HG03066 (cell line): ENCODE results near the gene MEA1.
A peak's percentile ranks its signal among the peaks of the same experiment; 100 is the strongest.
"Not testable (repeated sequence)": the region's sequence is repeated elsewhere in the genome, so short reads cannot be mapped to it uniquely, and the experiment has no call there.

Source experiments
- ATAC-seq: cut with Tn5 transposase; IDR thresholded peaks from one replicate; pipeline ENCODE4 v1.9.1; 2021; ENCODE audit warnings: low read depth; ENCODE audit not compliant: unreplicated experiment

Gene MEA1

DNA sequence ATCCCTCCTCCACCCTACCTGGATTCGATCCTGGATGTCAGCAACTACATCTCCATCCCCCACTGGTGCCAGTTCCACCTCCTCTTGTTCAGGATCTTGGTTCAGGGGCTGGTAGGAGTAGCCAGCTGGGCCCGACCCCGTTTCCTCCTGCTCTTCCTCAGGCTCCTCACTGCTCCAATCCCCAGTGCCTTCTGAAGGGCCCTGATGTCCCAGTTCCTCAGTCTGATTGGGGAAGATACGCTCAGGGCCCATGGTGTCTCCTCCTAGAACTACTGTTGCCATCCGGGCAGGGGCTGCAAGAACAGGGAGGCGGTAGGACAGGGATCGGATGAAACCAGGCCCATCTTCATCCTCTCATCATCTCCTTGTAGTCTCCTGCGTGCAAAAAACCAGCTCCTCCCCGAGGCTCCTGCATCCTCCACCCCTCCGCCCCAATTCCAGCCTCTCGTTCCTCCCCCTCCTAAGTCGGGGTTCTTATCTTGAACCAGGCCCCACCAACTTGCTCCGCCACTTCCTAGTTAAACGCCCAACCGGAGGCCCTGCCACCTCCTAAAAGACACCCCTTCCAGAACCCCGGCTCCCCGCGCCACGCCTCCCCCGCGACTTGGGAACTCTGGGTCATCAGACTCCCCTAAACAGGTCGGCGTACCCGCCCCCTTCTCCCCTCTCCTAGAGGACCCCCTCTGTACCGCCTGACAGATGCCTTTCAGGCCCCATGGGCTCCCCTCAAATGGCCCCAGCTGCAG is 476 bp downstream of the MEA1 start:
- peak; percentile 1 for ATAC-seq

DNA sequence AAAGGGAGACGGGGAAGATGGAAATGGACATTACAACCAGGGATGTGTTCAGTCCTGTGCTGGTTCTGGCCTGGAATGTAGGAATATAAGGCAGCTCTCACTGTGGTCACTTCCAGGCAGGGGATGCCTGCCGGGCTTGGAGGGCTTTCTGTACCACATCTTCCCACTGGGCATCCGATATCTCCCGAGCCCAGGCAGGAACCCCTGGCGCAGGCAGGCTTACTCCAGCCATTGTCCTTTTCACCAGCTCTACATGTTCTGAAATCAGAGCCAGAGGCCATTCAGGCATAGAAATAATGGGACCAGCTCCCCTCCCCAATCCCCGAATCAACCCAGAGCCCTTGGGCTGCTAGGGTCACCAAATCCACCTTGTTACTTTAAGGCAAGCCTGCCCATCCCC is 1.4 kb downstream of the MEA1 start:
- ATAC-seq = no peak

DNA sequence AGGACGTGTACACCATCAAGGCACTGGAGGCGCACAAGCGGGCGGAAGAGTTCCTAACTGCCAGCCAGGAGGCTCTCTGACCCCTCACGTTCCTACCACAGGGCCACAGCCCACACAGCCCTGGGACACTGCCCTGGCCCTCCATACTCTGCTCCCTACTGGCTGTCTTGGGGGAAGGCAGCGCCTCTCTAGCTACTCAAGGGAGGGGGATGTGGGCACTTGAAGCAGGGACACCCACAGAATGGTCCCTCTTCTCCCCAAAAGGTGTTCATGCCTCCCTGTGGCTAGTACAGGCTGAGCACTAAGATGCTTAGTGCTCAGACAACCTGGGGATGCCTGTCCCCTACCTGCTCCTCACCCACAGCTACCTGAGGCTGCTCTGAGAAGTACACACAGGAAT is 2.5 kb downstream of the MEA1 start:
- no peak for ATAC-seq

DNA sequence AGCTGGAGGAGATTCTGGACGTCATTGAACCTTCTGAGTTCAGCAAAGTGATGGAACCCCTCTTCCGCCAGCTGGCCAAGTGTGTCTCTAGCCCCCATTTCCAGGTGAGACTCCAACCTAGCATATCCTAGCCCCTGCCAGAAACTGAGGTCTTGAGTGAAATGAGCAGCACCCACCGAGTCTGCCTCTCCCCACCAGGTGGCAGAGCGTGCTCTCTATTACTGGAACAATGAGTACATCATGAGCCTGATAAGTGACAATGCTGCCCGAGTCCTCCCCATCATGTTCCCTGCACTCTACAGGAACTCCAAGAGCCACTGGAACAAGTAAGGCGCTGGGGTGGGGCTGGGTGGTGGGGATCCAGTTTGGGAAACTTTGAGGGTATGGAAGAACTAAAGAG is 4.6 kb downstream of the MEA1 start:
- no peak for ATAC-seq

DNA sequence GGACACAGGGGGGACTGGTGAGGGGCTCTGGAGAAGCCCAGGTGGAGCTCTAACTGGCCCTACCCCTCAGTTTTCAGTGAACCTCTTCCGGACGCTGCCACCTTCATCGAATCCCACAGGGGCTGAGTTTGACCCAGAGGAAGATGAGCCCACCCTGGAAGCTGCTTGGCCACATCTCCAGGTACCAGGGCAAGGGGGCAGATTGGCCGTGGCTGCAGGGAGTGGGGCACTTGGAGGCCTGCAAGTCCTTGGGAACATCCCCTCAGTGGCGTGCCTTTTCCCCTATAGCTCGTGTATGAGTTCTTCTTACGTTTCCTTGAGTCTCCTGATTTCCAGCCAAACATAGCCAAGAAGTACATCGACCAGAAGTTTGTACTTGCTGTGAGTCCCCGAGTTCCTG is 6.6 kb downstream of the MEA1 start:
- no peak for ATAC-seq

DNA sequence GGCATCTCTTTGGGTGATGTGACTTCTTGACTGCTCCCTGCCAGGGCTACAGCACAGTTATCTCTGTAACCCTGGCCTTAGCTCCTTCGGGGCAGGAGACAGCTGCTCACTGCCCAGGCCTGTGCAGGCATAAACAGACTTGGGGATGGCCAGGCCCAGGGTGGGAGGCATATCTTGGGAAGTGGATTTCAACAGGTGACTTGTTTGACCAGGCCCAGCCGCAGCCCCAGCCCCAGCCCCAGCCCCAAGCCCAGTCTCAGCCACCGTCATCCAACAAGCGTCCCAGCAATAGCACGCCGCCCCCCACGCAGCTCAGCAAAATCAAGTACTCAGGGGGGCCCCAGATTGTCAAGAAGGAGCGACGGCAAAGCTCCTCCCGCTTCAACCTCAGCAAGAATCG is 7.5 kb downstream of the MEA1 start:
- ATAC-seq = no peak

DNA sequence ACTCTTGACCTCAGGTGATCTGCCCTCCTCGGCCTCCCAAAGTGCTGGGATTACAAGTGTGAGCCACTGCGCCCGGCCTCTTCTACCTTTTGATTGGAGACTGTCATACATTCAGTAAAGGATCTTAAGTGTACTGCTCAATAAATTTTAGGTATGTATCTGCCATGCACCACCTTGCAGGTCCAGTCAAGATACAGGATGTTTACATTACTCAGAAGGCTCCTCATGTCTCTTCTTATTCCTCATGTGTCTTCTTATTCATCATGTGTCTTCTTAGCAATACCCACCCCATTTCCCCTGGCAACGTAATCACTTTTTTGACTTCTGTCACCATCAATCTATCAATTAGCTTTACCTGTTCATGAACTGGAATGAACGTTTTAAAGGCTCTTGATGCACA is 7.9 kb downstream of the MEA1 start:
- ATAC-seq = no peak

DNA sequence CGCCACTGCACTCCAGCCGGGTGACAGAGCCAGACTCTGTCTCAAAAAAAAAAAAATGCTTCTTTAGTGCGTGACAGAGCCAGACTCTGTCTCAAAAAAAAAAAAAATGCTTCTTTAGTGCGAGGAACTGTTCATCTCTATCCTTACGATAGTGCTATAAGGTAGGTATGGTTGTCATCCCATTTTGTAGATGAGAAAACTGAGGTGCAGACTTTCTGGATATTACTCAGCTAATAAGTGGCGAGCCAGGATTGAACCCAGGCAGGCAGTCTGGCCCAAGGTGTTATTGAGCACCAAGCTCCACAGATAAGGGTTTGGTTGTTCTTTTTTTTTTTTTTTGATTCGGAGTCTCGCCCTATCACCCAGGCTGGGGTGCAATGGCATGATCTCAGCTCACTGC is 11.9 kb downstream of the MEA1 start:
- ATAC-seq = no peak

DNA sequence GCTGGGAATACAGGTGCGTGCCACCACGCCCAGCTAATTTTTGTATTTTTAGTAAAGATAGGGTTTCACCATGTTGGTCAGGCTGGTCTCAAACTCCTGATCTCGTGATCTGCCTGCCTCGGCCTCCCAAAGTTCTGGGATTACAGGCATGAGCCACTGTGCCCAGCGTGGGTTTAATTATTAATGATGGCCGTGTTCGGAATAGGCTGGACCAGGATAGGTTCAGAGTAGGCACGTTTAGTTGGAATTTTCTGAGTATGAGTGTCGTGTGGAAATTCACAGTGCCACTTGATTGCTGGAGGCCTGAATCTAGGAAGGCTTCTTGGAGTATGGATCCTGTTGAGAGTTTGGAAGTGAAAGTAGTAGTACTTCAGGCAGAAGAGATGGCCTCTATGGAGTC is 15.5 kb downstream of the MEA1 start:
- ATAC-seq = not testable (repeated sequence)

DNA sequence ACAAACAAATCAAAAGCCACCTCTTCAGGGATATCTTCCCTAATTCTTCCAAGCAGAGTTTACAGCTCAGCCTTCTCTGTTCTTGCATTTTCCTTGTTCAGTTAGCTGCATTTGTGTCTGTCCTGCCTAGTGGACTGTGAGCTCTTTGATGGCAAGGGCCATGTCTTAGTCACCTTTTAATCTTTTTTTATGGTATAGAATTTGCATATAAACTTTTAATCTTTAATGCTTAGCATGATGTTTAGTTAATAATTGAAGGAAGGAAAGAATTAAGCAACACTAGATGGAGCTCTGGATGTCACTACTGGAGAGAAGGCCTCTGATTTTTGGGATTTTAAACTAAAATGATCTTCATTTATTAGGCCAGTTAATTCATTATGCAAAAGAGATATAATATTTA is 17.2 kb downstream of the MEA1 start:
- no peak for ATAC-seq

DNA sequence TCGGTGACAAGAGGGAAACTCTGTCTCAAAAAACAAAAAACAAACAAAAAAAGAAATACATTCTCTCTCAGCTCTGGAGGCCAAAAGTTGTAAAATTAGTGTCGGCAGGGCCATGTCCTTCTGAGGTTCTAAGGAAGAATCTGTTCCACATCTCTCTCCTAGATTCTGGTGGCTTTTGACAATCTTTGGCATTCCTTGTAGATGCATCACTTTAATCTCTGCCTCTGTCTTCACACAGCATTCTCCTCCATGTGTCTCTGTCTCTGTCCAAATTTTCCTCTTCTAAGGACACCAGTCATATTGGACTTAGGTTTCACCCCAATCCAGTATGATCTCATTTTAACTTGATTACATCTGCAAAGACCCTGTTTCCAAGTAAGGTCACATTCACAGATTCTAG is 20.3 kb downstream of the MEA1 start:
- ATAC-seq = no peak

DNA sequence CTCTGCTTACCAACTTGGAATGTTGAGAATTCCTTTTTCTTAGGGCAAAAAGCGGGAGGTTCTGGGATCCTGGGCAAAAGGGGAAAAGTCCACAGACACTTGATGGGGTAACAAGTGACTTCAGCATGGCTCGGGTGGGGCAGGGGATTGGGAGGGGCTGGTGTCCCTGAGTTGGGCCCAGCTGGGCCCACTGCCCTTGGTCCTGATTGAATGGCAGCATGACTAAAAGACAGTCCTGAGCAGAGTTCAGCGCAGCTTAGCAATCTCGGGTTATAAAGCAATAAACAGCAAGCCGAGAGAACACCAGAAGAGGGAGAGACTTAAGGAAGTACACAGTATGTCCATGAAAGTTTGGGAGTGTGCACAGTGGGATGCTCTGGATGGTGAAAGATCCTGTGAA is 23.8 kb downstream of the MEA1 start:
- ATAC-seq = no peak

DNA sequence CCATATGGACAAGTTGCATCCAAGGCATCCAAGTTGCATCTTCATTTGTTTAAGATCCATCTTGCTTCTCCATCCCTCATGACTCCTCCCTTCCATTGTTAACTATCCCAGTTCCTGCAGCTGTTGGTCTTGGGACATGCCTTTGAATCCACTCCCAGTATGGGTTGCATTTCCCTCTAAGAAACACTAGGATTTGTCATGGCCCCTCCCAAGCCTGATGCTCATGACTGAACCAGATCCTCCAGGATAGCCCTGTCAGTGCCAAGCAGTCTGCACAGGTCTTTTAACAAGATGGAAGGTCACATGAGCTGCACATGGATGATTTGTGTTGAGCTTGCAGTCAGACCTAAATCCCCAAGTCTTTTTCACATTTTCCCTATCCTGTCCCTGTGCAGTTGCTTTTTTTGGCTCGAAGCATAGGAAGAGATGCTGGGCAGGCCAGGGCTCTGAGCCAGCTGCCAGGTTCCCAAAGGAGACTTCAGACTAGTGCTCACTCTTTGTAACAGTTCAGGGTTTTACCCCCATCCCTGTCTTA is 25.2 kb downstream of the MEA1 start:
- ATAC-seq = no peak

DNA sequence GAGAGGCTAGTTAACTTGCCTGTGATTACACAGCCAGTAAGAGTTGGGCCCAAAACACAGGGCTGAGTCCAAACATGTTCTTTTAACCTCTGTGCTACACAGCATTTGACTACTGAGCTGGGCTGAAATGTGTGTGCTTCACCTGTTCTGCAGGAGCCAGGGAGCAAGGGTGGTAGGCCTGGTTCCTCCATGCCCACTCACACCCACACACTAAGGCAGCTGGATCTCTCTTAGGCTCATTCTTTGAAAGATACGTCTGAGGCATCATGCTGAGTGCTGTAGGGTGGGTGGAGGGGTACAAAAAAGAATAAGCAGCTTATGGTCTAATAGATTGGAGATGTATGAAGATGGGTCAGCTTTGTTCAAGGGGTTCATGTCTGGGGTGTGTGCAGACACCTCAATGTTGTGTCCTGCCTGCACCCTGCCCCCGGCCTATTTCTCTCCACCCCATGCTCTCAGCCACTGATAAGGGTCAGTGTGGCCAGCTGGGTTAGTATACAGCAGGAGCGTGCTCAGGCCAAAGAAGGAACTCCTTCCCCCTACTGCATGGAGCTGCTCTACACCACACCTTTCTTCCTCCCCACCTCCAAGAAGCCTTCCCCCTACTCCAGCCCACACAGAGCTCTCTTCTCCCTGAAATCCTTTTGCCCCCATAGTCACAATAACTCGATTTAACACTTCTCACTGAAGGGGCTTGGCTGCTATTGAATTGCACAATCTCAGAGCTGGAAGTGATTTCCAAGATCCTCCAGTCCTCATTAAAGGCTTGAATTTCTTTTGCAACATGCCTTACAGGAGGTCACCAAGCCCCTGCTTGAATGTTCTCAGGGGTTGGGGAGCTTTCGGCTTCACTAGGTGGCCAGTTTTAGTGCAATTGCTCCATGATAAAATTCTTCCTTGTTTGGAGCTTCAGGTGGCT is 26.0 kb downstream of the MEA1 start:
- no peak for ATAC-seq

DNA sequence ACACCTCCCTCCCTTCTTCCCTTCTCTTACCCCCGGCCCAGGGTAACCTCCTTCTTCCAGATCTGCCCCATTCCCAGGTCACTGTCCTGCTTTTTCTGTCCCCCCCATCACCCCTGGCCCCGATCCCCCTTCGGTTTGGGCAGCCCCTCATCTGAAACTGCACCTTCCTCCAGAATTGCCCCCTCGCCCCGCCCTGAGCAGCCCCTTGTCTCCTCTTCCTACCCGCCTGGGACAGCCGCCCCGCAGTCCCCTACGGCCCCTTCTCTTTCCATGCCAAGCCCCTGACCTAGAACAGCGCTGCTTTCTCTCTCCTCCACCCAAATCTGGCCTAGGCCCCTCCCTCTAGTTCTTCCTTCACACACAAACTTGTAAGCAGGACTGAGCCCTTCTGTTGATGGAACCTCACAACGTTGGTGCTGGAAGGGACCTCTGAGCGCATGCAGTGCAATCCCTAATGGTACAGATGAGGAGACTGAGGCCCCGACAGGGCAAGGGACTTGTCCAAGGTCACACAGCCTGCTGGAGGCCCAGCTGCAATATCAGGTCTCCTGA is 28.7 kb downstream of the MEA1 start:
- ATAC-seq = no peak

DNA sequence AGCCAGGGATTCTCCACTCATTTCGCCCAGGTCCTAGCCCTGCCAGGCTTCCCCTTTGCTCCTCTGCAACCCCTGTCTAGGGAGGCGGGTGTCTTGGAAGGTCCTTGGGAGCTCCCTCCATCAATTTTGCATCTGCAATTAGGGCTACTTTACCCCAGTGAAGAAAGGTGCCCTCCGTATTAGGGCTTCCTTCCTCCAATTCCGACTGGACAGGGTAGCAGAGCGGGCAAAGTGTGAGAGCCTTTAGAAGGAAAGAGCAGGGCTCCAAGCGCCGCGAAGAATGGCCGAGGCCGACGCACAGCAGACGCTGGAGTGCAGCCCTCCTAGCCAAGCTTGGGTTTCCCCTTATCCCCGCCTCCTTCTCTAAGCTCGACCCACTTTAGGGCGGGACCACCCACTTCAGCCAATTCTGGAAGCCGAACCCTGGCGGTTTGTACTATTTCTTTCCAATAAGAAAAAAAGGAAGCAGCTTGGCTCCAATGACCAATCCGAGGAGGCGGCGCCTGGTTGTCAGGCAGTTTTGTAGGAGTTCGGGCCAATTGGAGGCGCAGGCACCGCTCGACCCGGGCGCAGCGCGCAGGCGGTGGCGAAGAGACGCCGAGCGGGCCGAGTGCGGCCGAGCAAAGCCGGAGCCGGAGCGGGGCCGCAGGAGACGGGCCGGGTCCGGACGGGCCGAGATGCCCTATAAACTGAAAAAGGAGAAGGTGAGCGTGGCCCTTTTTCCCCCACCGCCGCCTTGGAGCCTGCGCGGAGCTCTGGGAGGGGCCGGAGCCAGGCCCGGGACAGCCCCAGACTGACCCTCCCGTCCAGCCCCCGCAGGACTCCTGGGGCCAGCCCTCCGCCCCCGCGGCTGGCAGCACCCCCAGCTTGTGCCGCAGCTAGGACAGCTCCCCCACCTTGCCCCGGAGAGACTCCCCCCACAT is 29.5 kb downstream of the MEA1 start, which contains the start of gene PPP2R5D:
TSS of gene PPP2R5D (plus strand) at position 570 of the 923 bp plus-strand sequence. CDS start at position 678, 108 bp downstream.
- peak; percentile 95 for ATAC-seq

DNA sequence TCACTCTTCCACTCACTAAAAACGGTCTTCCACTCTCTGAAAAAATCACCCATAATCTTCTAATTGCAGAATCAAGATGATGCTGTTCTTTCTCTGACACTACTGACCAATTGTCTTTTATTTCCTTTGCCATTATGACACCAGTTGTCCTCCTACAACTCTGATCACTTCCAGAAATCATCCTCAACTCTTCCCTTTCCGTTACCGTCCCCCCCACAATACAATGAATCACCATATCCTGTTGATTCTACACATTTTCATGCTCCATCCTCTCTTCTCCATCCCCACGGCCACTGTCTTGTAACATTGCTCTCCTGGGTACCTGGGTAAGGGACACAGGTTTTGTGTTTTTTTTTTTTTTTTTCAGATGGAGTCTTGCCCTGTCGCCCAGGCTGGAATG is 31.9 kb downstream of the MEA1 start:
- ATAC-seq = no peak

DNA sequence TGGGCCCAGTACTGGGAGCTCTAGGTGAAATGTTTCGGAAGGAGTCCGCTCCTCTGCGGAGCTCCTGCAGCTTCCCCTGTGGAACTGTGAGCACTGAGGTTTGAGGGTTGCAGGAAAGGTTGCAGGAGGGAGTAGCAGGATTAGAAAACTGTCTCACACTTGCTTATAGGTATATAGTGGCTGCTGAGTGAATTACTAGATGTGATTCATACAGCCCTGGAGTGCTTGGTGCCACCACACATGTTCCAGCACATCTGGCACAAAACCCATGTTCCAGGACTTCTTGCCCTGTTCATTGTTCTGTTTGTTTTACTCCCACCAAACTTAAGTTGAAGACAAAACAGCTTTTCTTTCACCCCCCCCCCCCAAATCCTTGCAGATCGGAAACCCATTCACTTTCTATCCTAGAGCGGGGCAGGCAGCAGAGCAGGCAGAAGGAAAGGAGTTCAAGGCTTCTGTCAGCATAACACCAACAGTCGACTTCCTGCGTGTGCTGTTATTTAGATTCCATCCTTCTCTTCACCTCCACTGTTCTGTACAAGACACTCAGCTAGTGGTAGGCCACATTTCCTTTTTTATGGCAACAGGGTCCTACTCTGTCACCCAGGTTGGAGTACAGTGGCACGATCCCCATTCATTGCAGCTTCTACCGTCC is 34.1 kb downstream of the MEA1 start:
- no peak for ATAC-seq

DNA sequence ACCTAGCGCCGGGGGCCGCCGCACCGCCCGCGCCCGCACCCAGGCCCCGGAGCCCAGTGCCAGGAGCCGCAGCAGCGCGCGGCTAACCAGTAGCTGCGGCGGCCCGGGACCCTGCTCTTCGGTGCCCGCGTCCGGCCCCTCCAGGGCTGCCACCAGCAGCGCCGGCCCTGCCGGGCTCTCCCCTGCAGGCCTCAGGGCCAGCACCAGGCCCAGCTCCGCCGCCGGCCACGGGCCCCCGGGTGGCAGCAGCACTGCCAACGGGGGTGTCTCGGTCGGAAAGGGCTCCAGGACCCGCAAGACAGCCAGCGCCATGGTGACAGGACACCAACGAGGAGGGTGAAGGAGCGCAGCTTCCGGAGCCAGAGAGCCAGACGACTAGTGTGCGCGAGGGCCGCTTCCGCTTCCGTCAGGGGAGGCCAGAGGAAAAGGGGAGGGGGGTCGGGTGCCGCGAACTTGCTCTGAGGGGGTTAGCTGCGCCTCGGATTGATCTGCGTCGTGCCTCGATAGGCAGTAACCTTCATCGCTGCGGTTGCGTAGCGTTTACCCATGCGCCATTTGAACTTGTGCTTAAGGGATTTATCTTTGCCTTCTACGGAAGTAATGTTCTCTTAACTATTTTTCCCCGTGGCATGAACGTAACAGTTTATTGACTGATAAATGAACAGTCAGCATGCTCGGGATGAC is 34.8 kb downstream of the MEA1 start, which contains the start of gene PEX6:
TSS of gene PEX6 (minus strand) at position 343 of the 684 bp plus-strand sequence. CDS start at position 312, 31 bp downstream.
- peak; percentile 93 for ATAC-seq
